ENCODE data around the gene HTR7. TPM values are rescaled to one million over a fixed set of nuclear protein-coding genes. Genes with fewer than 3 reads are reported as not detected.

The HTR7 gene
- total RNA-seq, 2 experiments from 2014 or later = 0.08 TPM

GRCh38 chr10:90695915-90696676 is 161.7 kb downstream of the HTR7 start:
- H3K27me3 Mint-ChIP-seq = peaks cover 19% of the 10 kb centered on the region
- no peak for ATAC-seq (ENCODE audit: poor library complexity)

More at GRCh38 chr10:90695915-90696676, 161.7 kb downstream of the HTR7 start:
- H3K36me3 Mint-ChIP-seq (ENCODE audit: low read depth) = no peaks in the 10 kb centered on the region
- peaks cover 0 to 4% of the 10 kb centered on the region in 2 experiments for H3K9me3 ChIP-seq (ENCODE audit: control insufficient read depth in 1 of 2, insufficient read depth in 1 of 2, low read length in 2 of 2)
- ChIA-PET POLR2A (no interaction called here), CTCF (no interaction called here)
- H3K4me3 ChIP-seq (ENCODE audit: low read length) = no peak overlapping the region
- H3K27me3 ChIP-seq (ENCODE audit: control insufficient read depth in 1 of 2, insufficient read depth in 2 of 2, low read length in 2 of 2) = peaks cover 0 to 2% of the 10 kb centered on the region in 2 experiments
- no peaks in the 10 kb centered on the region for H3K4me1 ChIP-seq (ENCODE audit: insufficient read depth, low read length)
- no peak overlapping the region for H3K4me3 Mint-ChIP-seq
- H3K27ac ChIP-seq (ENCODE audit: low read depth in 1 of 2, low read length in 2 of 2) = no peak overlapping the region
- H3K27ac Mint-ChIP-seq = no peak overlapping the region
- no peak for DNase-seq
- no peaks in the 10 kb centered on the region for H3K4me1 Mint-ChIP-seq (ENCODE audit: low read depth)
- intact Hi-C loops (cut with DNase I, micrococcal nuclease) = no loop called here
- H3K36me3 ChIP-seq (ENCODE audit: insufficient read depth, low read length) = no peaks in the 10 kb centered on the region
- TF ChIP-seq, protein P1, sequence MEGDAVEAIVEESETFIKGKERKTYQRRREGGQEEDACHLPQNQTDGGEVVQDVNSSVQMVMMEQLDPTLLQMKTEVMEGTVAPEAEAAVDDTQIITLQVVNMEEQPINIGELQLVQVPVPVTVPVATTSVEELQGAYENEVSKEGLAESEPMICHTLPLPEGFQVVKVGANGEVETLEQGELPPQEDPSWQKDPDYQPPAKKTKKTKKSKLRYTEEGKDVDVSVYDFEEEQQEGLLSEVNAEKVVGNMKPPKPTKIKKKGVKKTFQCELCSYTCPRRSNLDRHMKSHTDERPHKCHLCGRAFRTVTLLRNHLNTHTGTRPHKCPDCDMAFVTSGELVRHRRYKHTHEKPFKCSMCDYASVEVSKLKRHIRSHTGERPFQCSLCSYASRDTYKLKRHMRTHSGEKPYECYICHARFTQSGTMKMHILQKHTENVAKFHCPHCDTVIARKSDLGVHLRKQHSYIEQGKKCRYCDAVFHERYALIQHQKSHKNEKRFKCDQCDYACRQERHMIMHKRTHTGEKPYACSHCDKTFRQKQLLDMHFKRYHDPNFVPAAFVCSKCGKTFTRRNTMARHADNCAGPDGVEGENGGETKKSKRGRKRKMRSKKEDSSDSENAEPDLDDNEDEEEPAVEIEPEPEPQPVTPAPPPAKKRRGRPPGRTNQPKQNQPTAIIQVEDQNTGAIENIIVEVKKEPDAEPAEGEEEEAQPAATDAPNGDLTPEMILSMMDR (IDR thresholded peaks at IDR 0.05) = no peak
- no peaks in the 10 kb centered on the region for H3K9me3 Mint-ChIP-seq

Other genes with a start within 250 kb of the HTR7 start
- gene RPP30, start 13.9 kb upstream of the HTR7 start, total RNA-seq = 10 to 100 TPM; 25.3 to 28.5 TPM
- not detected for gene ANKRD1, start 63.0 kb upstream of the HTR7 start, total RNA-seq

Data from CD4-positive, alpha-beta T cell (primary cell).